IMR-90 (cell line): ENCODE data around the gene MVP. TPM values are rescaled to one million over a fixed set of nuclear protein-coding genes. Genes with fewer than 3 reads are reported as not detected.
A peak's percentile ranks its signal among the peaks of the same experiment; 100 is the strongest.

ENCODE experiments used
- CTCF ChIP-seq: conservative IDR thresholded peaks from 2 replicates; pipeline ENCODE4 v1.5.1; 2012; ENCODE audit warnings: mild to moderate bottlenecking, low read depth, low read length, improper control_type of control experiment
- polyA plus RNA-seq, 3 experiments: library from polyadenylated mRNA; depleted of rRNA; stranded (reverse); fragments of >200 nt; gene quantifications; 2 replicates each; pipeline ENCODE4 v1.2.3, GENCODE V29; 2012; ENCODE audit warnings: low replicate concordance in 1 of 3
- total RNA-seq: library from RNA; depleted of rRNA; stranded (reverse); fragments of >200 nt; gene quantifications from 2 replicates; pipeline ENCODE4 v1.2.3, GENCODE V29; 2012

The MVP gene
- total and polyA plus RNA-seq, 2 of the 4 experiments (the other 2 are of a cell fraction): 204 to 319 TPM

GRCh38 chr16:29790183-29790948 lies 29.9 kb upstream of the MVP start, which contains the start of gene KIF22 (continued):
- peak; percentile 80 for TF ChIP-seq CTCF
